Myocyte (in vitro differentiated cells): ENCODE results near the gene SIRPB1. TPM values are rescaled to one million over a fixed set of nuclear protein-coding genes. Genes with fewer than 3 reads are reported as not detected.
"Not testable (repeated sequence)": the region's sequence is repeated elsewhere in the genome, so short reads cannot be mapped to it uniquely, and the experiment has no call there.

ENCODE experiments used
- DNase-seq: peaks from one replicate; pipeline ENCODE4 v3.0.0-alpha.2; 2012; ENCODE audit warnings: low read depth
- total RNA-seq: library from RNA; depleted of rRNA; stranded (reverse); fragments of >200 nt; gene quantifications from 2 replicates; pipeline ENCODE4 v1.2.3, GENCODE V29; 2014

The SIRPB1 gene
- total RNA-seq, 1 donor from 2014 or later: 0.19 TPM

- no peak for DNase-seq
These were observed 19.1 kb downstream of the SIRPB1 start for GRCh38 chr20:1600736-1601135.

GRCh38 chr20:1595333-1595732 lies 24.5 kb downstream of the SIRPB1 start:
- DNase-seq: no peak

DNA sequence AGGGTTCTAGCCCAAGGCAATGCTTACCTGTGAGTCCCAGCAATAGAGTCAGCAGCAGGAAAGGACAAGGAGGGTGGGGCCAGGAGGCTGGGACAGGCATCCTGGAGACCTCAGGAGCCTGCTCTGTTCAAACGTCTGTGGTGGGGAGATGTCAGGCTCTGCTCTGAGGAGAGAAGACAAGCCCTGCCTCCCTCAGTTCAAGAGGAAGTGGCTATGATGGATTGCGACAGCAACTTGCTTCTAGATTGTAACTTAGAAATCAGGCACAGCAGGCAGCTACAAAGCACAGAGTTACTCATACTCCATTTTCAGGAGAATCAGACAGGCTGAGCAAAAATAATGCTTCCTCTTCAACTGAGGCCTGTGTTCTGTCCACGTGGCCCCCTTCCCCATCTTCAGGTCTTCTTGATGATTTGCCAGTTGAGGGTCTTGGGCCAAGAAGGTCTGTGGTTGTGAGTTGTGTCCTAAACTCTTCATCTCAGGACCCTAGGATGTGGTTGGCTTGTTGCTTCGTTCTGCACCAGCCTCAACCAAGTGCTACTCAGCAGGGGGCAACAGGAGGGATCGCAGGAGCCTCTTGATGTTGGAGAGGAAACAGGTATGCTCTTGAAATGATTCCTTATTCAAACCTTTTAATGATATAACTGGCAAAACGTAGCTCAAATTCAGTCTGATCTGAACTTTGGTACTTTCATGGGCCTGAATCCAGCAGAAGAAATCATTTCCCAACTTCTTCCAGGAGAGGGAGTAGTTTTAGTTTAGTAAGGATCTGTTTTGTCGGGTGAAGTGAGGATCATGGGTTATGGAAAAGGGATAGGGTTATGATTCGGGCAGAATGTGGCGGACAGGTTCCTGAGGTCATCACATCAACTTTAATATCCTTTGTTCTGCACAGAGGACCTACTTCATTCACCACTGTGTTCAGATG lies 31.0 kb downstream of the SIRPB1 start:
- DNase-seq: no peak

GRCh38 chr20:1587781-1588532 lies 31.9 kb downstream of the SIRPB1 start:
- no peak for DNase-seq

- DNase-seq: no peak
These were observed 40.3 kb downstream of the SIRPB1 start for GRCh38 chr20:1579488-1579887.

DNA sequence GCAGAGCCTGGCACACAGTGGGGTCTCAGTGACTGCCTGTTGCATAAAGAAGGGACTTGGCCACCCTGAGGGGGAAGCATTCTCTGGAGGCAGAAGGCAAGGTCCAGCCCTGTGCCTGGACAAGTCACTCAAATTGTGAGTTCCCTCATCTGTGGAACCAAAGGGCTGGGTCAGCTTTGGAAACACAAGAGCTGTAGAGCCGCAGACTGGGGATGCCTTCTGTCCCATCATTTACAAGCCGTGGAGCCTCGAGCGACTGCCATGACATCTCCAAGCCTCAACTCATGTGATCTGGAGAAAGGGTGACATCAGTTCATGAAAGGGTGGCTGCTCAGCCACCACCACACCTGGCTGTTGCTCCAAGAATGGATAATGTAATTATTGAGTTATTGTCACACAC lies 41.9 kb downstream of the SIRPB1 start:
- DNase-seq: no peak

DNA sequence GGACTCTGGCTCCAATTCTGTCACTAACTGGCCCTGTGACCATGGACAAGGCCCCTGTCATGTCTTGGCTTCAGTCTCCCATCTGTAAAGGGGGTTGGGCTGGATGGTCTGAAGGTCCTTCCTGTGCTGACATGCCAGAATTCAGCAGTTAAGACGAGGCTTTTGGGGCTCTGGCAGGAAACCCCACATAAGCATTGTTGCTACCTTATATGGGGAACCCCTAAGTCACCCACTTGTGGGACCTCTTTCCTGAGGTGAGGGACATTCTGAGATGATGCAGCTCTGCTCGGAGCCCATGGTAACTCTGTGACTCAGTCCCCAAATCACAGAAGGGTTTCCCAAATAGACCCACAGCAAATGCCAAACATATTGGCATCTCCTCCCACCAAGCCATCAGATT lies 42.5 kb downstream of the SIRPB1 start:
- not testable (repeated sequence) for DNase-seq

GRCh38 chr20:1576641-1577040 lies 43.2 kb downstream of the SIRPB1 start:
- no peak for DNase-seq

DNA sequence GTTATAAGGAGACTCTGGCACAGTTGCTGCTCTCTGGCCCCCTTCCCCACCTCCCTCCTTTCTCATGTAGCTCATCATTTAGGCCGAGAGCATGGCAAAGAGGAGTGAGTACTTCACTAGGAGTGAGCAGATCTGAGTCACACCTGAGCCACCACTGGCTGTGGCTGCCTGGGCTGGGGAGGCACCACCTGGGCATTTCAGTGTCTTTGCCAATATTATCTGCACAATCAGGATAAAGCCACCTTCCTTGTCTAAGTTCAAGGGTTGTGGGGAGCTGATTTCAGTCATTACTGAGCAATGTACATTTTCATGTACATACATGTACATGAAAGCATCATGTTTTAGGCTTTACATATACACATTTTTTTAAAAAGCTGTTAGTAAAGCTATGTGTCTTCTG lies 43.8 kb downstream of the SIRPB1 start:
- not testable (repeated sequence) for DNase-seq

GRCh38 chr20:1571583-1571982 lies 48.2 kb downstream of the SIRPB1 start:
- not testable (repeated sequence) for DNase-seq

Other genes starting within 250 kb of the SIRPB1 start
- 125 and 146 TPM in 2 replicates for gene FKBP1A, start 227.0 kb downstream of the SIRPB1 start, total RNA-seq
- 49.6 and 67.0 TPM in 2 replicates for gene NSFL1C, start 153.2 kb downstream of the SIRPB1 start, total RNA-seq
- not detected in 2 replicates for gene SIRPB2, start 128.6 kb downstream of the SIRPB1 start, total RNA-seq
- gene SIRPD, start 62.3 kb downstream of the SIRPB1 start, total RNA-seq: not detected in 2 replicates
- not detected in 2 replicates for gene SIRPG, start 37.8 kb upstream of the SIRPB1 start, total RNA-seq